Astrocyte (in vitro differentiated cells and primary cell): ENCODE measurements around the gene PLAAT1.

ENCODE experiments used
- CTCF ChIP-seq: IDR thresholded peaks from 2 replicates; pipeline ENCODE4 v1.5.1; 2011; ENCODE audit warnings: low read depth, mild to moderate bottlenecking, inconsistent platforms, low read length, moderate library complexity; ENCODE audit not compliant: insufficient read depth
- EZH2 ChIP-seq: IDR thresholded peaks from 2 replicates; pipeline ENCODE4 v1.6.1; 2012; ENCODE audit warnings: mild to moderate bottlenecking, low read length, inconsistent platforms; ENCODE audit not compliant: insufficient read depth

- TF ChIP-seq CTCF (no peak), EZH2 (no peak)
Measured at GRCh38 chr3:193305356-193305755, 64.3 kb downstream of the PLAAT1 start.
